Body of pancreas (tissue), 4 donors: ENCODE measurements around the gene DTX3L. TPM values are rescaled to one million over a fixed set of nuclear protein-coding genes. Genes with fewer than 3 reads are reported as not detected.

Experiments used
- ATAC-seq: fragments of 150-250 bp; one replicate; pipeline ENCODE4 v1.9.1; 2016
- DNase-seq, 4 donors: peaks; one replicate each; pipeline ENCODE4 v3.0.0-alpha.2; 2019
- H3K27ac ChIP-seq, 4 donors: fragments of 200-600 bp; sonication (generic); 1 replicate in 3 of 4; 2 replicates in 1 of 4; pipeline versions ENCODE4 v1.5.1 to v1.6.1; 2016 to 2019; ENCODE audit warnings: mild to moderate bottlenecking in 1 of 4, mixed read lengths in 1 of 4, moderate library complexity in 1 of 4
- H3K27me3 ChIP-seq, 2 donors: fragments of 200-600 bp; sonication (generic); one replicate each; pipeline ENCODE4 v1.6.0; 2016; ENCODE audit warnings: mild to moderate bottlenecking in 1 of 2
- H3K36me3 ChIP-seq, 2 donors: fragments of 200-600 bp; sonication (generic); replicated peaks in 1 of 2; 2 replicates each; pipeline ENCODE4 v1.5.1; 2016; ENCODE audit warnings: low read depth in 2 of 2; ENCODE audit not compliant: insufficient read depth in 1 of 2
- H3K4me1 ChIP-seq: fragments of 200-600 bp; sonication (generic); one replicate; pipeline ENCODE4 v1.6.0; 2016
- H3K4me3 ChIP-seq, 2 donors: fragments of 200-600 bp; sonication (generic); 1 replicate in 1 of 2; 2 replicates in 1 of 2; pipeline ENCODE4 v1.5.1; 2016 to 2019
- H3K9me3 ChIP-seq, 3 donors: fragments of 200-600 bp; sonication (generic); 1 replicate in 2 of 3; 2 replicates in 1 of 3; pipeline ENCODE4 v1.5.1; 2016
- CTCF ChIP-seq, 7 experiments: fragments of 450-650 bp in 4 of 7; fragments of 200-600 bp in 3 of 7; sonication (generic) in 3 of 7; IDR thresholded peaks; one replicate each; pipeline ENCODE4 v1.5.1; 2016 to 2019; ENCODE audit warnings: antibody characterized with exemption in 7 of 7
- POLR2A ChIP-seq, 3 donors: fragments of 450-650 bp; IDR thresholded peaks; one replicate each; pipeline ENCODE4 v1.6.1; 2016; ENCODE audit warnings: antibody characterized with exemption in 3 of 3, mild to moderate bottlenecking in 2 of 3
- WGBS, 2 donors: methylation state at CpG; one replicate each; pipeline ENCODE4 v1.1.5; 2017; 5-methylcytosine and 5-hydroxymethylcytosine counted together
- intact Hi-C: fragments of 100-400 bp; cut with DNase I; formaldehyde crosslinking; loops from one replicate; pipeline ENCODE4 v1.15.1; 2023
- total RNA-seq, 2 donors: library from RNA; depleted of rRNA; stranded (reverse); fragments of >200 nt; gene quantifications; one replicate each; pipeline ENCODE4 v1.1.0, GENCODE V29; 2016

Gene DTX3L
- total RNA-seq = 10 to 100 TPM; 13.5 to 17.6 TPM

DNA sequence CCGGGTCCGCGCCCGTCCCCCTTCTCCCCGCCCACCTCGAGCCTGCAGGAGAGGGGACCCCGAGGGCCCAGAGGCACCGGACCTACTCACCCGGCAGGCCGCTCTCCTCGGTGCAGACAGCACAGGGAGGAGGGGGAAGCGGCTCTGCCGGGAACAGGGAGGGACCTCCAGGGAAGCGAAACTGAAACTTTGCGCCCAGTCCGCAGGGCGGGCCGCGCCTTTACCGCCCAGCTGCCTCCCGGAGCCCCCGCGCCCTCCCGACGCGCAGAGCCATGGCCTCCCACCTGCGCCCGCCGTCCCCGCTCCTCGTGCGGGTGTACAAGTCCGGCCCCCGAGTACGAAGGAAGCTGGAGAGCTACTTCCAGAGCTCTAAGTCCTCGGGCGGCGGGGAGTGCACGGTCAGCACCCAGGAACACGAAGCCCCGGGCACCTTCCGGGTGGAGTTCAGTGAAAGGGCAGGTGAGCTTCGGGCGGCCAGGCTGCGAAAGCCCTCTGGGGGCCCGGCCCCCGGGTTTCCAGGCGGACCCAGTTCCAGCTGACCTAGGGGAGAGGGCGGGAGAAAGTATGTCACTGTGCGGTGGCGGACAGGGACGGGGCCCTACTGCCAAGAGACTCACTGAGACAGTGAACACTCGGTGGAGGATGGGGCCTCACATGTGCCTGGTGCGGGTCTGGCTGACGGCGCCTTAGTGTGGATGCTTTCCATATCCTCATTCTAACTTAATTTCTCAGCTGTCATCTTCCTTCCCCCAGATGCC is at the start of gene DTX3L, which contains the start of gene PARP9:
TSS of gene DTX3L (plus strand) at position 184 of the 758 bp plus-strand sequence. CDS start at position 273, 89 bp downstream.
TSS of gene PARP9 (minus strand) at position 146 of the 758 bp plus-strand sequence. CDS start 4,680 bp downstream, outside the sequence.
- H3K27ac ChIP-seq = peak within 1 kb of the TSS; percentile 87 to 96 (median 94)
- intact Hi-C loops = no loop called here
- H3K27me3 ChIP-seq = no peaks in the 10 kb centered on the region
- WGBS, 2 donors = 0 to 1% methylated on average over 15 to 49 of the region's 56 CpGs
- H3K36me3 ChIP-seq = peaks cover 0 to 3% of the 10 kb centered on the region in 2 donors
- H3K9me3 ChIP-seq = no peaks in the 10 kb centered on the region
- DNase-seq (peak; percentile 78 to 88 (median 84)), ATAC-seq (peak; percentile 94)
- peaks cover 43% of the 10 kb centered on the region for H3K4me1 ChIP-seq
- peak within 1 kb of the TSS; percentile 18 to 87 for H3K4me3 ChIP-seq
- TF ChIP-seq POLR2A (IDR thresholded peaks at IDR 0.05) (peak; percentile 56 to 85 (median 80)), CTCF (IDR thresholded peaks at IDR 0.05) (peak in 1 of 7 experiments; percentile 2)

DNA sequence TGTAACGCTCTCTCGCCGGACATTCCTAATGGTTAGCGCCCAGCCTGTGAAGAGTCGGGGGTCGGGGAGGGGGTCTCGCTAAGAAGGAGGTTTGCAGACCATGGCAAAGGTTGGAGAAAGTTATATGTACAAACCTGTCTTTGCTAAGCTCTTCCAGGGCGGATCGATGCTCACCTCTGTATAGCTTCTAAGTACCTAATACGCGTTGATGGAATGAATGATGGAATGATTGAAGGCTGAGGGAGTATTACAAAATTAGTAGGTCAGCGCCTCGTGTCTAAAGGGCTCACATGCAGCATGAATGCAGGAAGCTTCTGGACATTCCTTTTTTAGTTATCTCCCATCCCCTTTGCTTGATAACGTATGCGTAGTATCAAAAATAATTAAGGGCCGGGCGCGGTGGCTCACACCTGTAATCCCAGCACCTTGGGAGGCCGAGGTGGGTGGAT is 49.1 kb upstream of the DTX3L start:
- WGBS, 2 donors = 31 to 40% methylated on average over 16 to 19 of the region's 19 CpGs
- ATAC-seq = no peak
- Histone ChIP-seq H3K27me3 (no peaks in the 10 kb centered on the region), H3K27ac (peak overlapping the region in 3 of 4 donors; percentile 95 to 97 (median 97)), H3K9me3 (no peaks in the 10 kb centered on the region), H3K4me3 (peak overlapping the region in 1 of 2 donors; percentile 93), H3K4me1 (peaks cover 37% of the 10 kb centered on the region), H3K36me3 (no peaks in the 10 kb centered on the region)
- TF ChIP-seq CTCF (IDR thresholded peaks at IDR 0.05) = no peak
- TF ChIP-seq POLR2A (IDR thresholded peaks at IDR 0.05) = no peak
- intact Hi-C loops = no loop called here
- DNase-seq = no peak

- intact Hi-C loops = no loop called here
- Histone ChIP-seq H3K4me3 (no peak overlapping the region), H3K36me3 (no peaks in the 10 kb centered on the region), H3K27ac (no peak overlapping the region), H3K27me3 (no peaks in the 10 kb centered on the region), H3K9me3 (no peaks in the 10 kb centered on the region), H3K4me1 (peaks cover 34% of the 10 kb centered on the region)
- DNase-seq = no peak
- ATAC-seq = no peak
- 85 to 86% methylated on average over 3 of the region's 3 CpGs for WGBS, 2 donors
- no peak for TF ChIP-seq POLR2A (IDR thresholded peaks at IDR 0.05)
- TF ChIP-seq CTCF (IDR thresholded peaks at IDR 0.05) = no peak
These were observed 48.3 kb upstream of the DTX3L start for GRCh38 chr3:122515870-122516269.

GRCh38 chr3:122516846-122517360 is 47.2 kb upstream of the DTX3L start:
- H3K36me3 ChIP-seq = no peaks in the 10 kb centered on the region
- no peak overlapping the region for H3K4me3 ChIP-seq
- no peaks in the 10 kb centered on the region for H3K9me3 ChIP-seq
- ATAC-seq = no peak
- peaks cover 23% of the 10 kb centered on the region for H3K4me1 ChIP-seq
- DNase-seq = no peak
- intact Hi-C loops = no loop called here
- no peaks in the 10 kb centered on the region for H3K27me3 ChIP-seq
- 92 to 97% methylated on average over 6 of the region's 6 CpGs for WGBS, 2 donors
- H3K27ac ChIP-seq = no peak overlapping the region
- no peak for TF ChIP-seq POLR2A (IDR thresholded peaks at IDR 0.05)
- TF ChIP-seq CTCF (IDR thresholded peaks at IDR 0.05) = no peak
